ENCODE results near the gene RPS3.
A peak's percentile ranks its signal among the peaks of the same experiment; 100 is the strongest.
"Not testable (repeated sequence)": the region's sequence is repeated elsewhere in the genome, so short reads cannot be mapped to it uniquely, and the experiment has no call there.

Gene RPS3

GRCh38 chr11:75380716-75381420 lies 18.4 kb upstream of the RPS3 start:
- no peak for DNase-seq

- DNase-seq: no peak
Measured at GRCh38 chr11:75383246-75383645, 16.1 kb upstream of the RPS3 start.

- no peak for DNase-seq
Measured at GRCh38 chr11:75384438-75385080, 14.8 kb upstream of the RPS3 start.

GRCh38 chr11:75386942-75387630 lies 12.2 kb upstream of the RPS3 start:
- DNase-seq: no peak

- no peak for DNase-seq
Measured at GRCh38 chr11:75387736-75388294, 11.5 kb upstream of the RPS3 start.

GRCh38 chr11:75388386-75389275 lies 10.7 kb upstream of the RPS3 start:
- DNase-seq: peak; percentile 60

GRCh38 chr11:75389276-75389605 lies 10.1 kb upstream of the RPS3 start:
- DNase-seq: no peak

- no peak for DNase-seq
Measured at GRCh38 chr11:75389925-75390324, 9.4 kb upstream of the RPS3 start.

GRCh38 chr11:75394085-75394840 lies 5.1 kb upstream of the RPS3 start:
- DNase-seq: no peak

- no peak for DNase-seq
Measured at GRCh38 chr11:75398906-75399305, 412 bp upstream of the RPS3 start.

GRCh38 chr11:75400146-75400865 lies 988 bp downstream of the RPS3 start:
- DNase-seq: no peak

- no peak for DNase-seq
Measured at GRCh38 chr11:75402002-75402773, 2.9 kb downstream of the RPS3 start.

GRCh38 chr11:75403037-75403436 lies 3.7 kb downstream of the RPS3 start:
- DNase-seq: no peak

- no peak for DNase-seq
Measured at GRCh38 chr11:75403983-75404658, 4.8 kb downstream of the RPS3 start.

GRCh38 chr11:75406338-75406777 lies 7.0 kb downstream of the RPS3 start:
- DNase-seq: no peak

GRCh38 chr11:75408957-75409219 lies 9.6 kb downstream of the RPS3 start:
- no peak for DNase-seq

GRCh38 chr11:75409971-75410370 lies 10.7 kb downstream of the RPS3 start:
- DNase-seq: not testable (repeated sequence)

- not testable (repeated sequence) for DNase-seq
Measured at GRCh38 chr11:75413146-75413545, 13.8 kb downstream of the RPS3 start.

- no peak for DNase-seq
Measured at GRCh38 chr11:75413864-75414263, 14.5 kb downstream of the RPS3 start.

Data from NCI-H446 treated with DMSO at 0.1 percent for 48 hours (cell line).